ENCODE measurements around the gene CTNNBIP1. TPM values are rescaled to one million over a fixed set of nuclear protein-coding genes. Genes with fewer than 3 reads are reported as not detected.

Gene CTNNBIP1
- total and polyA plus RNA-seq, 2 of the 8 experiments (the other 6 are each of a cell fraction or from before 2014, with no cell fraction given): 40.9 to 46.6 TPM

- FAIRE-seq: peak; percentile 81
- Histone ChIP-seq H4K5ac (ENCODE audit: insufficient read length, low read depth, low read length) (peak overlapping the region; percentile 5), H2BK20ac (ENCODE audit: low read length) (no peak overlapping the region), H2AFZ (ENCODE audit: low read length) (no peak overlapping the region), H3K9ac (replicated peaks in 1 of 4; ENCODE audit: extremely low read depth in 1 of 4, low read depth in 3 of 4, low read length in 3 of 4) (no peak overlapping the region), H3K4me2 (ENCODE audit: insufficient read depth in 1 of 2, low read depth in 2 of 2, low read length in 2 of 2) (no peak overlapping the region), H2BK5ac (ENCODE audit: low read depth, low read length) (no peak overlapping the region), H4K8ac (ENCODE audit: extremely low read depth, insufficient read depth, low read length) (no peak overlapping the region), H3K23ac (ENCODE audit: insufficient read length) (no peak overlapping the region), H4K91ac (replicated peaks; ENCODE audit: insufficient read length, low read length) (no peak overlapping the region), H3K23me2 (ENCODE audit: low read depth, low read length) (peaks cover 15% of the 10 kb centered on the region), H2BK15ac (ENCODE audit: low read length) (no peak overlapping the region), H3K36me3 (ENCODE audit: control insufficient read depth in 2 of 4, insufficient read depth in 4 of 4, low read length in 3 of 4) (no peaks in the 10 kb centered on the region), H3K14ac (ENCODE audit: insufficient read length) (no peak overlapping the region), H3K56ac (replicated peaks; ENCODE audit: insufficient read length, low read depth, low read length) (no peak overlapping the region), H2AK5ac (ENCODE audit: low read depth, low read length) (no peak overlapping the region), H3K27ac (ENCODE audit: low read depth, low read length) (no peak overlapping the region), H3K79me2 (ENCODE audit: control insufficient read depth in 1 of 2, insufficient read depth in 2 of 2, low read length in 2 of 2) (peaks cover 0 to 6% of the 10 kb centered on the region in 2 experiments; a peak in 3 of 4 replicates), H3K18ac (ENCODE audit: extremely low read depth, low read length) (no peak overlapping the region), H3K4me3 (ENCODE audit: extremely low read depth in 1 of 4, insufficient read depth in 2 of 4, low read depth in 3 of 4, low read length in 4 of 4) (no peak overlapping the region), H3K79me1 (ENCODE audit: low read depth, low read length) (no peaks in the 10 kb centered on the region), H3K4me1 (replicated peaks in 1 of 4; ENCODE audit: control insufficient read depth in 3 of 4, insufficient read depth in 4 of 4, low read length in 3 of 4) (peaks cover 4 to 15% (median 9%) of the 10 kb centered on the region in 4 experiments), H2BK120ac (replicated peaks; ENCODE audit: low read depth, low read length) (no peak overlapping the region), H2BK12ac (ENCODE audit: low read depth, low read length) (no peak overlapping the region), H3K4ac (replicated peaks; ENCODE audit: insufficient read length, low read depth, low read length) (no peak overlapping the region), H4K20me1 (replicated peaks in 1 of 2; ENCODE audit: control insufficient read depth in 1 of 2, insufficient read depth in 2 of 2, low read length in 2 of 2) (peaks cover 0 to 4% of the 10 kb centered on the region in 2 experiments), H3K9me3 (ENCODE audit: insufficient read depth in 2 of 2, low read depth in 1 of 2, low read length in 1 of 2) (no peaks in the 10 kb centered on the region), H3K27me3 (replicated peaks in 1 of 4; ENCODE audit: control insufficient read depth in 3 of 4, extremely low read depth in 1 of 4, insufficient read depth in 3 of 4, low read length in 3 of 4) (peaks cover 0 to 15% (median 14%) of the 10 kb centered on the region in 4 experiments; a peak in 6 of 7 replicates)
- CTCF ChIA-PET (ENCODE audit: partially characterized antibody): interaction anchor here (0.7 to 7.5 kb wide), 27 partner anchors 8 to 205 kb away, joined by 3 to 66 read pairs (median 4); partner anchors contain the start of gene UBE4B
- POLR2A ChIA-PET (ENCODE audit: partially characterized antibody): no interaction called here
- DNase-seq (ENCODE audit: low read depth in 1 of 2, low spot score in 2 of 2): peak in 1 of 2 experiments; percentile 58
- TF ChIP-seq RAD21 (IDR thresholded peaks at IDR 0.05 in 1 of 2, conservative IDR thresholded peaks at IDR 0.05 in 1 of 2; ENCODE audit: low read depth in 2 of 2, low read length in 2 of 2): peak; percentile 31 to 51; a peak in 3 of 4 replicates
- TF ChIP-seq, protein P1, sequence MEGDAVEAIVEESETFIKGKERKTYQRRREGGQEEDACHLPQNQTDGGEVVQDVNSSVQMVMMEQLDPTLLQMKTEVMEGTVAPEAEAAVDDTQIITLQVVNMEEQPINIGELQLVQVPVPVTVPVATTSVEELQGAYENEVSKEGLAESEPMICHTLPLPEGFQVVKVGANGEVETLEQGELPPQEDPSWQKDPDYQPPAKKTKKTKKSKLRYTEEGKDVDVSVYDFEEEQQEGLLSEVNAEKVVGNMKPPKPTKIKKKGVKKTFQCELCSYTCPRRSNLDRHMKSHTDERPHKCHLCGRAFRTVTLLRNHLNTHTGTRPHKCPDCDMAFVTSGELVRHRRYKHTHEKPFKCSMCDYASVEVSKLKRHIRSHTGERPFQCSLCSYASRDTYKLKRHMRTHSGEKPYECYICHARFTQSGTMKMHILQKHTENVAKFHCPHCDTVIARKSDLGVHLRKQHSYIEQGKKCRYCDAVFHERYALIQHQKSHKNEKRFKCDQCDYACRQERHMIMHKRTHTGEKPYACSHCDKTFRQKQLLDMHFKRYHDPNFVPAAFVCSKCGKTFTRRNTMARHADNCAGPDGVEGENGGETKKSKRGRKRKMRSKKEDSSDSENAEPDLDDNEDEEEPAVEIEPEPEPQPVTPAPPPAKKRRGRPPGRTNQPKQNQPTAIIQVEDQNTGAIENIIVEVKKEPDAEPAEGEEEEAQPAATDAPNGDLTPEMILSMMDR (IDR thresholded peaks at IDR 0.05; ENCODE audit: control extremely low read depth in 1 of 3, insufficient read depth in 1 of 3, low read depth in 1 of 3, low read length in 3 of 3): peak; percentile 37 to 59 (median 54)
- no peak for TF ChIP-seq RBBP5 (IDR thresholded peaks at IDR 0.05; ENCODE audit: borderline replicate concordance, low read depth, low read length)
- TF ChIP-seq CEBPB (IDR thresholded peaks at IDR 0.05; ENCODE audit: low read depth, low read length): no peak
- no peak for TF ChIP-seq BCL11A (IDR thresholded peaks at IDR 0.05; ENCODE audit: low read depth in 2 of 2, low read length in 2 of 2)
- TF ChIP-seq CREB1 (IDR thresholded peaks at IDR 0.05): no peak
- WGBS, 2 experiments (ENCODE audit: extremely low coverage in 1 of 2, insufficient coverage in 1 of 2, insufficient read length in 1 of 2, insufficient replicate concordance in 2 of 2, low coverage in 1 of 2, low lambda C conversion rate in 2 of 2, missing lambda C conversion rate in 1 of 2): 86% methylated on average over 24 of the region's 24 CpGs; no CpG with 5 or more reads in 1 of the 2 experiments
Measured at GRCh38 chr1:9827558-9828185, 82.4 kb downstream of the CTNNBIP1 start.
